Fibroblast of peridontal ligament (primary cell): ENCODE data around the gene FSHR.
A peak's percentile ranks its signal among the peaks of the same experiment; 100 is the strongest.

ENCODE experiments used
- DNase-seq: peaks from one replicate; pipeline ENCODE4 v3.0.0-alpha.2; 2010; ENCODE audit errors: extremely low read depth

The FSHR gene, protein sequence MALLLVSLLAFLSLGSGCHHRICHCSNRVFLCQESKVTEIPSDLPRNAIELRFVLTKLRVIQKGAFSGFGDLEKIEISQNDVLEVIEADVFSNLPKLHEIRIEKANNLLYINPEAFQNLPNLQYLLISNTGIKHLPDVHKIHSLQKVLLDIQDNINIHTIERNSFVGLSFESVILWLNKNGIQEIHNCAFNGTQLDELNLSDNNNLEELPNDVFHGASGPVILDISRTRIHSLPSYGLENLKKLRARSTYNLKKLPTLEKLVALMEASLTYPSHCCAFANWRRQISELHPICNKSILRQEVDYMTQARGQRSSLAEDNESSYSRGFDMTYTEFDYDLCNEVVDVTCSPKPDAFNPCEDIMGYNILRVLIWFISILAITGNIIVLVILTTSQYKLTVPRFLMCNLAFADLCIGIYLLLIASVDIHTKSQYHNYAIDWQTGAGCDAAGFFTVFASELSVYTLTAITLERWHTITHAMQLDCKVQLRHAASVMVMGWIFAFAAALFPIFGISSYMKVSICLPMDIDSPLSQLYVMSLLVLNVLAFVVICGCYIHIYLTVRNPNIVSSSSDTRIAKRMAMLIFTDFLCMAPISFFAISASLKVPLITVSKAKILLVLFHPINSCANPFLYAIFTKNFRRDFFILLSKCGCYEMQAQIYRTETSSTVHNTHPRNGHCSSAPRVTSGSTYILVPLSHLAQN

DNA sequence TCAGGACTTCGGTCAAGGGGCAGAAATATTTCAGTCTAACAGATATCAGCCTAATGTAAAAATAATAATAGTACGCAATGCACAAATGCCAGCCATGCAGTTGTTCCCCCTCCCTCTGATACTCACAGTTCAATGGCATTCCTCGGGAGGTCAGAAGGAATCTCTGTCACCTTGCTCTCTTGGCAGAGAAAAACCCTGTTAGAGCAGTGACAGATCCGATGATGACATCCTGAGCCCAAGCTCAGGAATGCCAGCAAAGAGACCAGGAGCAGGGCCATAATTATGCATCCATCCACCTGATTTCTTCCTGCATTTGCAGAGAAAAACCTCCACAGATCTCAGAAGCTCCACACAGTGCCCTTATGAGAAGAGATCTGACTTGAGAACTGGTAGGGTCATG lies at the start of gene FSHR:
TSS of gene FSHR (minus strand) at position 376 of the 400 bp plus-strand sequence. CDS start at position 278, 98 bp downstream.
- DNase-seq = no peak

DNA sequence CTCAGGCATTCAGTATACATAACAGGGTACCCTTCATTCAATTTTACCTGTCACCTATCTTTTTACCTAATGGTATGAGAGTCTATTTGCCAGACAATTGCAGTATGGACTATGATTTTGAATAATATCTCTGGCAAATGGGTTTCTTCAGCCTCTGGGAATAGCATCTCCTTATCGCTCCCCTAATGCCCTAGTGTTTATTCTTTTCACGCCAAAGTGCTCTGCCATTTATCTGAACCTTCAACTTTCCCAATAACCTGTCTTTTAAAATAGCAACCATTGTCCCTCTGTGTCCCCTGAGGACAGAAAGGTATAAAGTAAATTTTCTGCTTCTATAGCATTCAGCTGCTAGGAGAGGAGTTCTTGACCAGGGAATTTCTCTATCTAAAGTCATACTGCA lies 45.0 kb upstream of the FSHR start:
- DNase-seq = no peak

DNA sequence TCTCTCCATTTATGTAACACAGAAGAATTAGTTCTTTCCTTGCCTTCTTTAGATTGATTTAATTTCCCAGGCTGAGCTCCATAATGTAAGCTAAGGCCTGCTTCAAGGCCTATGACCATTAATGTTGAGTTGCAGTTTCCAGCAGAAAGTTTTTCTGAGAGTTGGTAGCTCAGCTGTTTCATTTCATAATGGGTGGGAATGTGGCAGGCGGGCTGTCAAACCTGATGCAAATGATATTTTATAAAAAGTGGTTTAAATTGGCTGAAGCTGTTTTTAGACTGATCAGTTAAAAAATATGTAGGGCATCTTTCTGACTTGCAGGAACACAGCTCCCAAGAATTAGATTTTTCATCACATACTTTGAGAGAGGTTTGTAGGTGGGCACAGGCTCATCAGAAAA lies 40.4 kb upstream of the FSHR start:
- no peak for DNase-seq

DNA sequence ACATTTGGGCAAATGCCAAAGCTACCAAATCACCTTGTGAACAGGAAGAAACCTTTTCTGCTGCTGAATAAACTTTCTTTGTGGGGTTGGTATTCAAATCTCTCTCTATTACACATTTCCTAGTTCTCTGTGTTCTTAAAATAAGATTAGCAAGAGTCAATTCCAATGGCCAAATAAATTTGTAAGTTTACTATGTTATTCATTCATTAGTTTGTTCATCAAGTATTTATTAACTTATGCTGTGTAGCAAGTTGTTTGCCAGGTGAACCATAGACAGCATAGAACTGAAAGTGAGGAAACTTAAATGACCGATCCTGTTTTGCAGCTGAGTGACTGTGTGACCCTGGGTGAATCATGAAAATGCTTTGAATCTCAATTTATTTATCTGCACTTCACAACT lies 37.7 kb upstream of the FSHR start:
- no peak for DNase-seq

DNA sequence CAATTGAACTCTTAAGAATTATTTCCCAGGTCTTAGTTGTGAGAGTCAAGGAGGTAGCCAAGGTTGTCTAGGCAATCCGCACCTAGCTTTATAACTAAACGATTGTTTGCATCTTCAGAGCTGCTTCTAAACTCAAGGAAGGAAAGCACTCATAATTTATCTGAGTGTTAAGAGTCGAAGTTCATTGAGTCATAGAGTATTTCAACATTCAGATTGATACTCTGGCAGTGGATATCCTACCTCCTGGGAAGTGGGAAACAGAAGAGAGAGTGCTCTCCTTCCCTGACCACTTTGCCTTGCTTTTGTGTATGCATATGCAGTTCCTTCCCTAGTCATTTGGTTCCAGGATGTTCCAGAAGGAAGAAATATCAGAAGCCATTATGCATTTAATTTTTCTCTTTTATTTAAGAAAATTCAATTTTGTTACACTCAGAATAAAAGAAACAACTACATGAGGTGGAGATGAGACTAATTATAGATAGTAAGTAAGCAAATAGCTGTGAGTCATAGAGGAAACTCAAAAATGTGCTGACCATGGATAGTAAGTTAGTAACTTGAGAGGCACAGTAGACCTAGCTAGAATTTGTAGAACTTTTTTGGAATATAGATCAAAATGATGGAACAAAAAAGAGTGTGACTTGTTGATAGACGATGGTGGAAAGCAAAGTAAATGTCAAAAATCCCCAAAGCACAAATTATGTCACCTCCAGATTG lies 35.4 kb upstream of the FSHR start:
- no peak for DNase-seq

DNA sequence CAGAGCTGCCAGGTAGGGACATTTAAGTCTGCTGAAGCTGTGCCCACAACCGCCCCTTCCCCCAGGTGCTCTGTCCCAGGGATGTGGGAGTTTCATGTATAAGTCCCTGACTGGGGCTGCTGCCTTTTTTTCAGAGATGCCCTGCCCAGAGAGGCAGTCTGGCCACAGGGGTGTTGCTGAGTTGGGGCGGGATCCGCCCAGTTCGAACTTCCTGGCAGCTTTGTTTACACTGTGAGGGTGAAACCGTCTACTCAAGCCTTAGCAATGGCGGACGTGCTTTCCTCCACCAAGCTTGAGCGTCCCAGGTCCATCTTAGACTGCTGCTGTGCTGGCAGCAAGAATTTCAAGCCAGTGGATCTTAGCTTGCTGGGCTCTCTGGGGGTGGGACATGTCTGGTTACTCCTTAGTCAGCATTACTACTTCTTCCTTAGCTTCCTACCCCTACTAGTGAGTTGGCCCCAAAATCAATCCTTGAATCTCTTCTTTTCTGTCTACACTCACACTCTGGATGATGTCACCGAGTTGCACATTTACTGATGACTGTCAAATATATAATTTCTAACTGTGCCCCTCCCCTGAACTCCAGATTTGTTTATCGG lies 31.8 kb upstream of the FSHR start:
- no peak for DNase-seq

DNA sequence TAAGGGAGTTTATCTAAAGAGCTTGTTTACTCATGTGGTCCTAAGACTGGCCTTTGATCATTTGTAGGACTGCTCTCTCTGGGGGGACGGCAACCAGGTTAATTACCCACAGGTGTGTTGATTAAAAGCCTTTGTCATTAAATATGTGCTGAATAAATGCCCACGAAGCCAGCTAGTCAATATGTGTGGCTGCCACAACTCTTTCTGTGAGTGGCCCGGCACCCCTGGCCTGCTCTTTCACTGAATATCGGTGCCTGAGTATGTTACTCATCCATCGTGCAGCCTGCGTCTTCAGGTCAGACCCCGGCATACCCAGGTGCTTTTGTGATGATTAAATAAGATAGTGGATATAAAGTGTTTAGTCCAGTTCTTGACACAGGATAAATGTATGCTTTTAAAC lies 24.3 kb upstream of the FSHR start:
- DNase-seq = no peak

DNA sequence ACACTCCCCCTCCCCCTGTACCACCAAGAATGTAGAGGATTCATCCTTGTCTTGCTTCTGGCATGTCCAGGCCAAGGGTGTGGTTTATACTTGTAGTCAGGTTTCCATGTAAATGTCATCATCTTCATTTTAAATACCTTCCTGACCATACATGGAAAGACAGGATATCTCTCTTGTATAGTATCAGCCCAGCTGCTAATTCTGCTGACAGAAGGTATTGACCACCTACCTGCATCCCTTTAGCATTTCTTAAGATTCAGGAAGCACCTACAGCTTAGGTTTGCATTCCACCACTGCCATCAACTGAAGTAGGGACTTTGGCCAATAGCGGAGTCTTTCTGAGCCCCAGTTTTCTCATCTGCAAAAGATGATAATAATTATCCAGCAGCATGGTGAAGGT lies 22.9 kb upstream of the FSHR start:
- DNase-seq = no peak

DNA sequence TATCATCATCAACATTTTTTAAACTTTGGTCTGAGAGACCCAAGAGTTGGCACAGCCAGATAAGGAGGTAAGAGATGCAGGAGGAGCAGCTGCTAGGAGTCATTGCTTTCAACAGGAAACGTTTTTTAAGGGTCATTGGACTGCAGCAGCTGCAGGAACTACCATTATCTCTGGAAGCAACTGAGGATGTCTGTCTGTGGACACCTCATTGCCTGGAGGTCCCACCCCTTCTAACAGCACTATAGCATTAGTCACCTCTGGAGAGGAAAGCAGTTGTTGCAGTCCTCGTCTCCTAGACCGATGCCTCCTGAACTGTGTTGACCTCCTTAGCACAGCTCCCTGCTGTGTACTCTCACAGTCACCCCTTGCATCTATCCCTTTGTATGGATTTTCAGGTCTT lies 21.5 kb upstream of the FSHR start:
- DNase-seq = no peak

DNA sequence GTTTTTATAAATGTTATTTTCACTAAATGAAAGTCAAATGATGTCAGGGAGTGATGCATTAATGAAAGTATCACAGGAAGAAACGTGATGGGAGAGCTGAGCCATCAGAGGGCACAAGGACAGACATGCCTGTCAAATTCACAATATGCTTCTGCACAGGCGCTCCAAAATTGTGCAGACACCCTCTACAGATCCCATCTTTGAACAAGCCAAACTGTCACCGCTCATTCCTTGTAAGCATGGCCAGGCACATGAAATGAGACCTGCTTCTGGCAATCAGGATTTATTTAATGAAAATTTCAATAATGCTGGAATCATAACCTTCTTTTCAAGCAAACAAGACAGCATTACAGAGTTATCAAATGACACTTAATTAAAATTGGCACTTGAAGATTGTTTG lies 20.4 kb upstream of the FSHR start:
- DNase-seq = no peak

DNA sequence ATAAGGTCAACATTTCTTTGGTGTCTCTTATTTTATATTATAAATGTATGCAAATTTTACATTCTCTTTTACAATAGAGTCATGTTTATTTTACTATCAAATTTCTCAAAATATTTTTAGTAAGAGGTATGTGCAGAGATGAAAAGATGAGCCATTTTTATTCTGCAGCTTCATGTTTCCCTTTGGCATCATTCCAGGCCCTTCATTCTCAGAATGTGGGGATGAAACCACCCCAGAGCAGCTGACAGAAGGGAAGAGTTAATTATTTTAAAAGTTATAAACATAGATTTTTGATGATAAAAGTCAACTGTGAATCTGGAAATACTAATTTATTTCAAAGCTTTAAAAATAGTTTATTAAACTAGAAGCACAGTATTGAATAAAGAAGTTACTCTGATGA lies 12.8 kb upstream of the FSHR start:
- DNase-seq = no peak

DNA sequence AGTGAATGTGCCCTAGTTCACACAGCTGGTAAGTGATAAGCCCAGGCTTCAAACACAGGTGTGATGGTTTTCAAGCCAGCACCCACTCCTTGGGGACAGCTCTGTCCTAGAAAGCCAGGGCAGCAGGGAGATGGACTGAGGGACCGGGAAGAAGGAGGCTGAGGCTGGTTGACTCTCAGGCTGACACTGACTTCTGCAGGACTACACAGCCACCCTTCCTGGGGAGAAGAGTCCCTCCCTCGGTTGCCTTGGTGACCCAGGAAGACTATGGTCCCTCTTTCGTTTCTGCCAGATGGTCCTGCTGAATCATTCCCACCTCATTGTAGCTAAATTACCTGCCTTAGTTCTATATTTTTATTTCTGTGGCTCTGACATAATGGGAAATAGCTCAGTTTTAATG lies 11.3 kb upstream of the FSHR start:
- DNase-seq = no peak

DNA sequence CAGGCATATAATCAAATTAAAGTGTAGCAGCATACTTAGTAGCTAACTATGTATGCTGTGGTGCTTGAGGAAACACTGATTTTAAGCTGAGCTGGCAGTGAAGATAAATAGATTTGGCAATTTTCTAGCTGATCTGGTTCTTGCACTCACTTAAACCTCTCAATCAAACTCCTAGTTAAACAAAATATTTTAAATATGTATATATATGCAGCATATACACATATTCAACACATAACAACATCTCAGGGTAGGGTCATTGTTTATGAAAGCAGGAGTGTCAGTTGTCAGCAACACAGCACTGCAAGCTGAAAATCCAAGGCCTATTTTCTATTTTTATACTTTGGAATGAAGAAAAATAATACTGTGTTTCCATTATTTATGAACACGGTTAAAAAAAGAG lies 10.4 kb upstream of the FSHR start:
- DNase-seq = no peak

DNA sequence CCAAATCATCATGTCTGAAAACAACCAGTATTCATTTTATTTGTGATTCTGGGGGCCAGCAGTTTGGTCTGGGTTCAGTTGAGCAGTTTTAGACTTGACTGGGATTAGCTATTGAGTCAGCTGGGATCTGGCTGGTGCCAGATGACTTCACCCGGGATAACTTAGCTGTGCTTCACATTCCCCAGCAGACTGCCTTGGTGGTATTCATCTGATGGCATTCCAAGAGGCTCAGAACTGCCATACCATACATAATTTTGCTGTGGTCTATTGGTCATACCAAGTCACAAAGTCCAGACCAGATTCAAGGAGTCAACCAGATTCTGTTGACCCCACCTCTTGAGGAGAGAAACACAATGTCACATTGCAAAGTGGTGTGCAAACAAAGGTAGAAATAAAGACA lies 7.8 kb upstream of the FSHR start:
- peak; percentile 15 for DNase-seq

DNA sequence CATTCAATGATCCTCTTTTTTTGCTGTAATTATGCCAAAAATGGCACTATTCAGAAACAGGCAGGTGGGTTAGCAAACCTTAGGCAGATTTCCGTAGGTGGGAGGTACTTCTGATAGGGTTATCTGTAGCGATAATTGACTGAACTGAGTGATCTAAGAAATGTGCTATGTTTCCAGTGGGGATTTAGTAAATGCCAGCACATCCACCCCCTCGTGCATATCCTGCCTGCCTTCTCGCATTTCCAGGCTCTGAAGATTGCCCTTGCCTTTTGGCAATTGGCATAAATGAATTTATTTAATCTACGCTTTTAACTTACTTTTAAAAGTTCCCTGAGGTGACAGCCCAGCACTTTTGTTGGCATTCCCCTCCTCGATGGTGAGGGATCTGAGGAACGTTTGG lies 576 bp upstream of the FSHR start:
- no peak for DNase-seq

DNA sequence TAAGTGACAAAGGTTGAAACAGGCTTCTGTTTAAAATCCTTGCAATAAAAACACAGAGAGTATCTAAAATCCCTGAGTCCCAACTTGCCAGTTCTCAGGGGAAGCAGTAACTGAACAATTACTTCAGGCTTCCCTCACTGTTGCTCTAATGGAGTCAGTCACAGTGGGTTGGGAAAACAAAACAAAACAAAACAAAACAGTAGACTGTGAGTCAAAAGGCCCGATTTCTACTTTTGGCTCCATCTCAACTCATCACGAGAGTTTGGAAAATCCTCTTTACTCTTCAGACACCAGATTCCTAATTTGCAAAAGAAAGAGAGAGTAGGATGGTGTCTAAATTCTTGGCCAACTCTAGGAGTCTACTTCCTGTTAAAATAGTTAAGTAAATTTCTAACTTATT lies 1.1 kb downstream of the FSHR start:
- DNase-seq = no peak

DNA sequence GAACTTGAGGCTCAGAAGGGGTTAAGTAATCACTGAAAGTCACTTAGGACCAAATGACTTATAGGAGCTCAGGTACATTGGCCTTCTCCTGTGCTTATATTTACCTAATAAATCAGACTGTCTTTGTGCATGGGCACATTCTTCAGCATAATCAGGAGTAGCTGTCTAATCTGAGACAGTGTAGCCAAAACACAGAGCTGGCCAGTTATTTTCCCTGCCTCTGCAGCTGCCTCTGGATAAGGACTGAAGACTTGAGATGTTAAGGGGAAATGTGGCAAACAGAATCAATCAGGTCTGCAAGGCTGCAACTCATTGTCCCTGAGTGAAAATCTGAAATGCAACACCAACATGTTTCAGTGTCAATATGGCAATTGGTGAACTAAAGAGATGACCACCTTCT lies 1.5 kb downstream of the FSHR start:
- DNase-seq = no peak

DNA sequence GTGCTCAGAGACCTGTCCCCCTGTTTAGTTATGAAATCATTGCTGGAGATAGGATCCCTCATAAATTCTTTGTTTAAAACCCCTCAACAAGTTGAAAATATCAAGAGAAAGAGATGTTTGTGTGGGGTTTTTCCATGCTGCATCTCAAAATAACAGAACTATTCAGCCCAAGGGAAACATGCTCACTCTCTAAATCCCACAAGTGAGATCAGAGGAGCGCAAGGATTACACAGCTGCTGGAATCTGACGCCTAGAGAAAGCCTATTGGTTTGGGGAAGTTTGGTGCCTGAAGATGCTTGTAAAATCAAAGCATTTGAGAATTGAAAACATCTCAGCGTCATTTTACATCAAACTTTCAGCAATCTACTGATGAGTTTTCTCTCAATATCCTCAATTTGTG lies 7.9 kb downstream of the FSHR start:
- no peak for DNase-seq

DNA sequence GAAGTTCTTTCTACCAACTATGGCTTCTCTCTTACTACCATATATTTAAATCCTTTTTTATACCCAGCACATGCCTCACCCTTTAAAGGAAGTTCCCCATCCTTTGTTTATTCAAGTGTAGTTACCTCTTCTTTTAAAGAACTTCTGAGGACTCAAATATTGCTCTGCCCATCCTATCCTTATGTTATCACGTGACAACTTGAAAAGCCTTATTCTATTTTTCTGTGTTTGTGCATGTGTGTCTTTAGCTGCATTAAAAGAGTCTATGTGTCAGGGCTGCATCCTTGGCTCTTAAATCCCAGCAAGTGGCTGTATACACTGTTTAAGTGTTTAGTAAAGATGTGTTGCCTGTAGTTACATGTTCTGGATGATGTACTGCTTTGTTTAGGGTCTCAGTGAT lies 22.5 kb downstream of the FSHR start:
- DNase-seq = no peak

DNA sequence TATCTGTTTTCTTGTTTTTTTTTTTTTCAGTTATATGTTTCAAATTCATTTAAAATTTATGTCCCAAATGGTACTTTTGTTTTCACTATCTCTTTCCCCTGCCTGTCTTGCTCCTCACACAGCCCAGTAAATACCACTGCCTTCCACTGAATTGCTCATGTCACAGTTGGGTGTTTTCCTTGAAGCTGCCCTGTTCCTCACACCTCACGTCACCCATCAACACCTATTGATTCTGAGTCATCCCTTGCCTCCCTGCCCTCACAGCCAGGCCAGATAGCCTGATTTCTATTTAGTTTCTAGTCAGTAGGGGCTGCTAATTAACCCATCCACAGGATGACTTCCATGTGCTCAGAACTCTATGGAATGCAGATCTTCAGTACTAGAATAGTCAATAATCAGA lies 25.3 kb downstream of the FSHR start:
- DNase-seq = no peak

DNA sequence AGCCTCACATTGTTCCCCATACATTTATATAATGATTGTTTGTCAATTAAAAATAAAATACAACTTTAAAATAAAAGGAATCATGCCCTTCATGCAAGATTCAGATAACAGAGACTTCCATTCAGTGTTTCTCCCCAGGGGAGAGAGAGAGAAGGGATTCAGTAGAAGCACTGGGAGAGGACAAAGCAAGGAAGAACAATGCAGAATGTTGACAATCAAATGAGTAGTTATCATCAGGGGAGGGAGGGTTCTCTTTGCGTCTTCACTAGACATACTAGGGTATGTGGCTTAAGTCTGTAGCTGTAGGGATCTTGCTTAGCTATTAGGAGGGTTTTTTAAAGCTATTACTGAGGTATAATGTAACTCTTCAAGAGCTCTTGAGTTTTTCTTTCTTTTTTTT lies 30.7 kb downstream of the FSHR start:
- no peak for DNase-seq

DNA sequence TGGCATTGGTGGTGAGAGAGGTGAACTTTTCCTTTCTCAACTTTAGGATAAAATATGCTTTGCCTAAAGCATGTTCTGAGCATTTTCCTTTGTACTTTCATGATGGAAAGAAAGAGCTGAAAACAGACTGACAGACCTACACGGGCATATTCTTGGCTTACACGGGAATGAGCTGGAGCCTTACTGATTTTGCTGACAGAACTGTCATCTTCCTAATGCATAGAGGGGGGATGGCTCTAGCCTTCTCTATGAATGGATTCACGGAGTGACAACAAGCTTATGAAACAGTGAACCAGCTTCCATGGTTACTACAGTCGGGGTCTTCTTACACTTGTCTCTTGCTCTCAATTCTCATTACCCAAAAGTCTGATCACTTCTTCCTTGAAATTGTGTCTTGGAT lies 32.2 kb downstream of the FSHR start:
- no peak for DNase-seq

DNA sequence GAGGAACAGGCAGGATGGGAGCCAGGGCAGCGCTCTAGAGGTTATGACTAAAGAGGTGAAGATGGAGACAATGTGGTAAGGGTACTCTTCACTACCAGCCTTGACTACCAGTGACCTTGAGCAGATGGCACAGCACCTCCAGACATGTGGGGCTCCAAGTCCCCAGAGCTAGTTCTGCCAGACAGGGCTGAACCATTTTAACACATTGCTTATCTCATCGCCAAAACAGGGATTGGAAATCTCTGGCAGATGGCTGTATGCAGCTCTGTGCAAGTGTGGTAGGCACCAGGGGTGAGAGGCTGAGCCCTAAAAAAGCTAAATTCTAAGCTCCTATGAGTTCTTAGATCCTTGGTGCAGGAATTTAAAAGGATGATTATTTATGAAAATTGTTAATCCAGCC lies 41.3 kb downstream of the FSHR start:
- no peak for DNase-seq
